ENCODE measurements around the gene SLC25A1. TPM values are rescaled to one million over a fixed set of nuclear protein-coding genes. Genes with fewer than 3 reads are reported as not detected.

Gene SLC25A1
- total and polyA plus RNA-seq, 4 donors, result 36.7 to 51.6 (median 47.6) TPM

GRCh38 chr22:19143212-19143611 is 35.3 kb downstream of the SLC25A1 start:
- no peak overlapping the region for H3K4me3 ChIP-seq (ENCODE audit: low read length in 2 of 2)
- ATAC-seq (ENCODE audit: low FRiP score), result no peak
- WGBS, 2 donors, result 76 to 78% methylated on average over 5 of the region's 5 CpGs

DNA sequence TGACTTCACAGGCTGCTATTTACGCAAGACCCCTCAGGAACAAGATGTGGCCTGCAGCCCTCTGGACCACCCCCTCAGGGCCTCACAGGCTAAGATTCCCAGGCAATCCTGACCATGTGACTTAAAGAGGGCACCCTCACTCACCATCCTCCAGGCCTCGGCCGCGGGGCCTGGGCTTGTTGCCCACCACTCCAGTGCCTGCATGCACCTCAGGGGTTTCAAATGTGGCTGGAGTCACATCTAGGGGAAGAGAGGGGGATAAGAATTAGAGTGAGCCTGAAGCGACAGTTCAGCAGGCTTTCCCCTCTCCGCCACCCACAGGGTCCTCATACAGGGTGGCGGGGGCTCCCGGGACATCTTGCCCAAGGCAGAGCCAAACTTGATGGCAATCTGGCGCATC is 36.1 kb downstream of the SLC25A1 start:
- DNase-seq, result no peak
- WGBS, 2 donors, result 96 to 98% methylated on average over 9 of the region's 9 CpGs
- ATAC-seq (ENCODE audit: low FRiP score), result no peak
- intact Hi-C loops (cut with DNase I), result loop anchor here in 1 of 2 donors (10.0 kb wide), 1 partner anchor 292 kb away; the partner anchor contains the start of genes HIRA and MRPL40
- H3K9me3 ChIP-seq (ENCODE audit: control insufficient read depth, low read length), result no peaks in the 10 kb centered on the region
- H3K36me3 ChIP-seq (ENCODE audit: control insufficient read depth in 1 of 2, insufficient read depth in 2 of 2, low read length in 1 of 2), result peaks cover 0 to 7% of the 10 kb centered on the region in 2 donors
- no peak overlapping the region for H3K4me3 ChIP-seq (ENCODE audit: low read length in 2 of 2)
- H3K4me1 ChIP-seq (ENCODE audit: control insufficient read depth in 1 of 2, insufficient read depth in 2 of 2, low read length in 2 of 2), result no peaks in the 10 kb centered on the region
- no peak overlapping the region for H3K27ac ChIP-seq (ENCODE audit: low read depth in 1 of 2, low read length in 2 of 2)
- no peaks in the 10 kb centered on the region for H3K27me3 ChIP-seq (ENCODE audit: control insufficient read depth in 1 of 2, insufficient read depth in 2 of 2, low read length in 1 of 2)

More at GRCh38 chr22:19143212-19143611, 35.3 kb downstream of the SLC25A1 start:
- Histone ChIP-seq H3K27ac (ENCODE audit: low read depth in 1 of 2, low read length in 2 of 2) (no peak overlapping the region), H3K36me3 (ENCODE audit: control insufficient read depth in 1 of 2, insufficient read depth in 2 of 2, low read length in 1 of 2) (peaks cover 0 to 7% of the 10 kb centered on the region in 2 donors), H3K27me3 (ENCODE audit: control insufficient read depth in 1 of 2, insufficient read depth in 2 of 2, low read length in 1 of 2) (no peaks in the 10 kb centered on the region), H3K4me1 (ENCODE audit: control insufficient read depth in 1 of 2, insufficient read depth in 2 of 2, low read length in 2 of 2) (no peaks in the 10 kb centered on the region), H3K9me3 (ENCODE audit: control insufficient read depth, low read length) (no peaks in the 10 kb centered on the region)
- no peak for DNase-seq
- intact Hi-C loops (cut with DNase I), result loop anchor here in 1 of 2 donors (10.0 kb wide), 1 partner anchor 292 kb away; the partner anchor contains the start of genes HIRA and MRPL40

GRCh38 chr22:19139974-19140373 is 38.6 kb downstream of the SLC25A1 start:
- DNase-seq (no peak), ATAC-seq (ENCODE audit: low FRiP score) (no peak)
- intact Hi-C loops (cut with DNase I), result loop anchor here in 1 of 2 donors (10.0 kb wide), 1 partner anchor 295 kb away; the partner anchor contains the start of genes HIRA and MRPL40
- Histone ChIP-seq H3K4me1 (ENCODE audit: control insufficient read depth in 1 of 2, insufficient read depth in 2 of 2, low read length in 2 of 2) (no peaks in the 10 kb centered on the region), H3K36me3 (ENCODE audit: control insufficient read depth in 1 of 2, insufficient read depth in 2 of 2, low read length in 1 of 2) (peaks cover 0 to 7% of the 10 kb centered on the region in 2 donors), H3K4me3 (ENCODE audit: low read length in 2 of 2) (no peak overlapping the region), H3K27me3 (ENCODE audit: control insufficient read depth in 1 of 2, insufficient read depth in 2 of 2, low read length in 1 of 2) (no peaks in the 10 kb centered on the region), H3K27ac (ENCODE audit: low read depth in 1 of 2, low read length in 2 of 2) (no peak overlapping the region), H3K9me3 (ENCODE audit: control insufficient read depth, low read length) (no peaks in the 10 kb centered on the region)
- 87 to 88% methylated on average over 5 of the region's 5 CpGs for WGBS, 2 donors

DNA sequence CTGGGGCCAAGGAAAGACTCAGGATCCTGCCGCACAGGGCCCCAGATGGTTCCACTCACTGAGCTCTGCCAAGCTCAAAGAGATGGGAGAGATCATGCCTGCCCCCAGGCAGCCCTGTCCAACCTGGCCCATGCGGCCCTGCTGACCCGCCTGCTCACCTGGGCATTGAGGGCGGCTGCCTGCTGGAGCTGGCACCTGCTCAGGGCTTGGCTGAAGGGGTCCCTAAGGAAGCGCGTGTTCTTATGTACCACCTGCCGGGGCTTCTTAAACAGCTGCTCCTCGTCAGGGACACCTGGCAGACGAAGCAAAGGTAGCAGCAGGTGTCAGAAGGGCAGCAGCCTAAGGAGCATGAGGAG is 39.6 kb downstream of the SLC25A1 start:
- WGBS, 2 donors, result 91 to 93% methylated on average over 9 of the region's 9 CpGs
- Histone ChIP-seq H3K4me1 (ENCODE audit: control insufficient read depth in 1 of 2, insufficient read depth in 2 of 2, low read length in 2 of 2) (no peaks in the 10 kb centered on the region), H3K9me3 (ENCODE audit: control insufficient read depth, low read length) (no peaks in the 10 kb centered on the region), H3K36me3 (ENCODE audit: control insufficient read depth in 1 of 2, insufficient read depth in 2 of 2, low read length in 1 of 2) (peaks cover 0 to 7% of the 10 kb centered on the region in 2 donors), H3K4me3 (ENCODE audit: low read length in 2 of 2) (no peak overlapping the region), H3K27ac (ENCODE audit: low read depth in 1 of 2, low read length in 2 of 2) (no peak overlapping the region), H3K27me3 (ENCODE audit: control insufficient read depth in 1 of 2, insufficient read depth in 2 of 2, low read length in 1 of 2) (no peaks in the 10 kb centered on the region)
- intact Hi-C loops (cut with DNase I), result no loop called here
- DNase-seq (no peak), ATAC-seq (ENCODE audit: low FRiP score) (no peak)

DNA sequence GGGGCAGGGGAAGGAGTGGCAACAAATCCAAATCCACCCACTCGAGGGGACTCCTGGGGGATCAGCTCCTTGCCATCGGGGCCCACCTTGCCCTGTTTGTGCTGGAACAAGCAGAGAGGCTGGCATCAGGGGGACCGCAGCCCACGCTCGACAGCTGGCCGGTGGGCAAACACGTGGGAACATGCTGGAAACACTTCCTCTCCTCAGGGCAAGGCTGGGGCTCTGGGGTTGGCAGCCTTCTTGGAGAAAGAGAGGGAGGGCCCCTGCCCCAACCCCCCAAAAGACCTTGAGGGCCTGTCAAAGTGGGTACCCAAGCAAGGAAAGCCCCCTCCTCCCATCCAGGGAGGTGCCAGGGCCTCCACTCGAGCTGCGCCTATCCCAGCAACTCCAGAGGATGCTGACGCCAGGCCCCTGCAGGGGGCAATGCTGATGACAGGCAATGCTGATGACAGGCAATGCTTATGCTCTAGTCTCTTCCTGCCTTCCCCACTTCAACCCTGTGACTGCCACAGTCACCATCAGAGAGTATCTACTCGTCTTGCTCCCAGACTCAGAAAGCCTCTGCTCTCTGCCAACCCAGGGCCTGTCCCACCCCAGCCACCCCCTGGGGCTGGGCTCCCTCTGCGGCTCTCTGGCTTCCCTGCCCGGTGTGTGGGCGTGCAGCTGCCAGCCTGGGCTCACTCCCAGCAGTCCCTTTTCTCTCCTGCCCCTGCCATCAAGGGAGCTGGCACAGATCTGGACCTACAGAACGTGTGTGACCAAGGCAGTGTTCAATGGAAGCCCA is 40.1 kb downstream of the SLC25A1 start:
- Histone ChIP-seq H3K36me3 (ENCODE audit: control insufficient read depth in 1 of 2, insufficient read depth in 2 of 2, low read length in 1 of 2) (peaks cover 0 to 10% of the 10 kb centered on the region in 2 donors), H3K27me3 (ENCODE audit: control insufficient read depth in 1 of 2, insufficient read depth in 2 of 2, low read length in 1 of 2) (no peaks in the 10 kb centered on the region), H3K9me3 (ENCODE audit: control insufficient read depth, low read length) (no peaks in the 10 kb centered on the region), H3K27ac (ENCODE audit: low read depth in 1 of 2, low read length in 2 of 2) (no peak overlapping the region), H3K4me3 (ENCODE audit: low read length in 2 of 2) (no peak overlapping the region), H3K4me1 (ENCODE audit: control insufficient read depth in 1 of 2, insufficient read depth in 2 of 2, low read length in 2 of 2) (no peaks in the 10 kb centered on the region)
- intact Hi-C loops (cut with DNase I), result no loop called here
- ATAC-seq (ENCODE audit: low FRiP score) (no peak), DNase-seq (peak in 1 of 2 donors; percentile 73)
- 67 to 74% methylated on average over 15 of the region's 15 CpGs for WGBS, 2 donors

DNA sequence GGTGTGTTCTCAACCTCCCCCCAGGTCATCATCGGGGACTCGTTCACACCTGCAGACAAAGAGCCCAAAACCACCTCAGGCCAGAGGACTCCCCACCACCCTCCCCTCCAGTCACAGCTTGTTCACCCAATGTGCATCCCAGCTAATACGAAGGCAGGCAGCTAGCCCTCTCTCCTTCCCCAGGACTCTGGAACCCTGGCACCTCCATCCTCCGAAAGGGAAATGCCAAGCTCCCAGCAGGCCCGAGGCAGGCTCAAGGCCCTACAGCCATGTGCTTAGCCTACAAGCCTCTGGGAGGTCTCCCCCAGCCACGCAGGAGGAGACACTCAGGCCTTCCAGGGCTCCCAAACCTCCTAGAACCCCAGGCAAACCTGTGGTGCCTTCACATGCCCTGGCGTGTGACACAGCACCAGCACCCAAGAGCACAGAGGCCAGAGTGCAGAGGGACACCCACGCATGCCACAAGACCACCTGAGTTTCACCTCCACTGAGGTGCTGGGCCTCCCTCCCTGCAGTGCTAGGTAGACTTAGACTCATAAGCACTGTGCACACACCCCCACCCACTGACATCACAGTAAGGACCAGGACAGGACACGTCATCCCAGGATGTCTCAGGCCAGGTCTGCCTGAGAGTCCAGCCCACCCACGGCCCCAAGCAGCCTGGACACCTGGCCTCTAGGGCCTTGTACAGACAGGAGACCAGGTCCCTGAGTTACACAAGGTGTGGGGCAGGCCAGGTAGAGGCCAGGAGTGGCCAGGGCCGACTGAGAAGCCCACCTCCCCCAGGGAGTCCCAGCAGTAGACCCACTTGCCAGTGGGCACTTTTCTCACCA is 40.9 kb downstream of the SLC25A1 start:
- WGBS, 2 donors, result 92 to 96% methylated on average over 11 of the region's 11 CpGs
- no peak for ATAC-seq (ENCODE audit: low FRiP score)
- Histone ChIP-seq H3K36me3 (ENCODE audit: control insufficient read depth in 1 of 2, insufficient read depth in 2 of 2, low read length in 1 of 2) (peaks cover 0 to 10% of the 10 kb centered on the region in 2 donors), H3K9me3 (ENCODE audit: control insufficient read depth, low read length) (no peaks in the 10 kb centered on the region), H3K4me3 (ENCODE audit: low read length in 2 of 2) (no peak overlapping the region), H3K27me3 (ENCODE audit: control insufficient read depth in 1 of 2, insufficient read depth in 2 of 2, low read length in 1 of 2) (no peaks in the 10 kb centered on the region), H3K27ac (ENCODE audit: low read depth in 1 of 2, low read length in 2 of 2) (no peak overlapping the region), H3K4me1 (ENCODE audit: control insufficient read depth in 1 of 2, insufficient read depth in 2 of 2, low read length in 2 of 2) (no peaks in the 10 kb centered on the region)
- peak in 1 of 2 donors; percentile 35 for DNase-seq
- intact Hi-C loops (cut with DNase I), result no loop called here

GRCh38 chr22:19136915-19137314 is 41.6 kb downstream of the SLC25A1 start:
- peaks cover 0 to 10% of the 10 kb centered on the region in 2 donors for H3K36me3 ChIP-seq (ENCODE audit: control insufficient read depth in 1 of 2, insufficient read depth in 2 of 2, low read length in 1 of 2)
- DNase-seq, result peak in 1 of 2 donors; percentile 57

DNA sequence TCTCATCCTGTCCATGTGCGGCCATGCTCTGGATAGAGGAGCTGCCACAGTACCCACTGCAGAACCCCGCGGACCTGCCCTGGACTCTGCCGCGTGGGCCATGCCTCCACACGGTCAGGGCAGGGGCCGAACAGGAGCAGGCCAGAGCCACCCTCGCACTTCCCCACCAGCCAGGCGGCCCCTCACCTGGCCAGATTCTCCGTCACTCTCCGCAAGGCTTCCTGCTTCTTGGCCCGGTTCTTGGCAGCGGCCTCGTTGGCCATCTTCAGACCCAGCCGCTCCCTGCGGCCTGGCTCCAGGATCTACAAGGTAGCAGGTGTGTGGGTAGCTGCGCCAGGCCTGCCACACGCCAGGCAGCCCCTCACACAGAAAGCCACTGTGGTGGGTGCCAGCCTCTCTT is 43.7 kb downstream of the SLC25A1 start:
- intact Hi-C loops (cut with DNase I), result no loop called here
- DNase-seq, result peak in 1 of 2 donors; percentile 37
- ATAC-seq (ENCODE audit: low FRiP score), result no peak
- WGBS, 2 donors, result 89 to 94% methylated on average over 14 to 18 of the region's 18 CpGs
- Histone ChIP-seq H3K27me3 (ENCODE audit: control insufficient read depth in 1 of 2, insufficient read depth in 2 of 2, low read length in 1 of 2) (no peaks in the 10 kb centered on the region), H3K4me1 (ENCODE audit: control insufficient read depth in 1 of 2, insufficient read depth in 2 of 2, low read length in 2 of 2) (no peaks in the 10 kb centered on the region), H3K27ac (ENCODE audit: low read depth in 1 of 2, low read length in 2 of 2) (no peak overlapping the region), H3K36me3 (ENCODE audit: control insufficient read depth in 1 of 2, insufficient read depth in 2 of 2, low read length in 1 of 2) (peaks cover 0 to 7% of the 10 kb centered on the region in 2 donors), H3K9me3 (ENCODE audit: control insufficient read depth, low read length) (no peaks in the 10 kb centered on the region), H3K4me3 (ENCODE audit: low read length in 2 of 2) (no peak overlapping the region)

More at GRCh38 chr22:19136915-19137314, 41.6 kb downstream of the SLC25A1 start:
- 93 to 94% methylated on average over 10 of the region's 10 CpGs for WGBS, 2 donors
- intact Hi-C loops (cut with DNase I), result no loop called here
- Histone ChIP-seq H3K9me3 (ENCODE audit: control insufficient read depth, low read length) (no peaks in the 10 kb centered on the region), H3K4me1 (ENCODE audit: control insufficient read depth in 1 of 2, insufficient read depth in 2 of 2, low read length in 2 of 2) (no peaks in the 10 kb centered on the region), H3K4me3 (ENCODE audit: low read length in 2 of 2) (no peak overlapping the region), H3K27me3 (ENCODE audit: control insufficient read depth in 1 of 2, insufficient read depth in 2 of 2, low read length in 1 of 2) (no peaks in the 10 kb centered on the region), H3K27ac (ENCODE audit: low read depth in 1 of 2, low read length in 2 of 2) (no peak overlapping the region)
- ATAC-seq (ENCODE audit: low FRiP score), result no peak

Measured in aorta (tissue), 5 donors.